ENCODE measurements around the gene C1GALT1C1L.
"Not testable (repeated sequence)": the region's sequence is repeated elsewhere in the genome, so short reads cannot be mapped to it uniquely, and the experiment has no call there.

The C1GALT1C1L gene

DNA sequence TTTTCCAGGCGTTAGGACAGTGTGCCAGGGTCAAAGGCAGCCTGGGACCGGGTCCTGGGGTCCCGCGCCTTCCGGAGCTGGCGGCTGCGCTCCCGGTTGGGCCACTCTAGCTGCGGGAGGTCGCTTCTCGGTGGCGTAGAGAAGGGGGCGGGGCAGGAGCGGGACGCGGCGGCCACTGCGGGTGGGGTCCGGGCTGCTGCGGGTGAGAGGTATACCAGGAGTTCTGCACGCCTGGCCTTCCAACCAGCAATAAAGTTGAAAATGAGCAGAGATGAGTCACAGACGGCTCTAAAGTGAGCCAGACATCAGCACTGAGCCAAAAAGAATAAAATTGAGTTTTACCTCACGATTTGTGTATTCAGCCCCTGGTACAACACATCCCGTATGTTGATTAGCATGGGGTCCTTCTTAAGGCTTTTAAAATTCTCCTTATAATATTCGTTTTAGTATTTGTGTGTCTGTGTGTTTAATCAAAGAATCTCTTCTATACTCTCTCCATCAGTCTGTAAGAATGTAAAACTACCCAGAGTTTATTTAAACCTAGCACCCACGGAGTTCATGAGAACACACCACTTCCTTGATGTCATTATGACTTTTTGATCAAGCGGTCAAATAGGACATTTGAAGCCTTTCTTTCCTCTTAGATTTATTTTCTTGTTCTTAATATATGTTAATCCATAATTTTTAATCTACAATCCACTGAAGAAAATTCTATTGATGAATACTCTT is at the start of gene C1GALT1C1L:
Gene C1GALT1C1L (minus strand): TSS at position 108 of the 729 bp plus-strand sequence. CDS start 107 bp downstream, at position 1.
- in situ Hi-C loops (cut with MboI; ENCODE audit: low sequenced_read_pairs): no loop called here

DNA sequence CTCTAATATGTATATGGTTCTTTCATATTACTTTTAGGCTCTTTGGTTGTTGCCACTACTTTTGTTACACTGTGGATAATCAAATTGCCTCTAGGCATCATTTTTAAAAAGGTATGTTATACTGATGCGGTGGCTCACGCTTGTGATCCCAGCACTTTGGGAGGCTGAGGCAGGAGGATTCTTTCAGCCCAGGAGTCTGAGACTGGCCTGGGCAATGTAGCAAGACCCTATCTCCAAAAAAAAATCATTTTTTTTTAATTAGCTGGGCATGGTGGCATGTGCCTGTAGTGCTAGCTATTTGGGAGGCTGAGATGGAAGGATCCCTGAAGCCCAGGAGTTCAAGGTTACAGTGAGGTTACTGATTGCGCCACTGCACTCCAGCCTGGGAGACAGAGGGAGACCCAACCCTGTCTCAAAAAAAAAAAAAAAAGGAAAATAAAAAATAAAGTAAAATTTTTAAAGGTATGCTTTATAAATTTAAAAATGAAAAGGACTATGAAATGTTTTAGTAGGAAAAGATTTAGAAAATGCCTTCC is 49.5 kb upstream of the C1GALT1C1L start:
- in situ Hi-C loops (cut with MboI; ENCODE audit: low sequenced_read_pairs): no loop called here

GRCh38 chr2:43724728-43725526 is 48.7 kb upstream of the C1GALT1C1L start:
- in situ Hi-C loops (cut with MboI; ENCODE audit: low sequenced_read_pairs): no loop called here

GRCh38 chr2:43718530-43719124 is 42.4 kb upstream of the C1GALT1C1L start:
- in situ Hi-C loops (cut with MboI; ENCODE audit: low sequenced_read_pairs): no loop called here

DNA sequence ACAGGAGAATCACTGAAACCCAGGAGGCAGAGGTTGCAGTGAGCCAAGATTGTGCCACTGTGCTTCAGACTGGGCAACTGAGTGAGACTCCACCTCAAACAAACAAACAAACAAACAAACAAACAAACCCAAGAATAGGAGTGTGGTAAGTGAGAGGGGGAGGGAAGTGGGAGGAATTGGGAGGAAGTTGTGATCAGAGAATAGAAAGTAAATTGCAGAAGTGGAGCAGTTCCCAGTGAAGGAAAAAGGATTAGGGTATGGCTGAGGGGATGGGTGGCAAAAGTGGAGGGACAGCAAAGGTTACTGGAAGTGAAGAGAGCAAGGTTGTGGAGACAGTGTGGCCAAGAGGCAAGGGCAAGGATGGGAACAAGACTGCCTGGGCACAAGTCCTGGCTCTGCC is 41.1 kb upstream of the C1GALT1C1L start:
- in situ Hi-C loops (cut with MboI; ENCODE audit: low sequenced_read_pairs): no loop called here

- in situ Hi-C loops (cut with MboI; ENCODE audit: low sequenced_read_pairs): no loop called here
These were observed 39.3 kb upstream of the C1GALT1C1L start for GRCh38 chr2:43715300-43716098.

DNA sequence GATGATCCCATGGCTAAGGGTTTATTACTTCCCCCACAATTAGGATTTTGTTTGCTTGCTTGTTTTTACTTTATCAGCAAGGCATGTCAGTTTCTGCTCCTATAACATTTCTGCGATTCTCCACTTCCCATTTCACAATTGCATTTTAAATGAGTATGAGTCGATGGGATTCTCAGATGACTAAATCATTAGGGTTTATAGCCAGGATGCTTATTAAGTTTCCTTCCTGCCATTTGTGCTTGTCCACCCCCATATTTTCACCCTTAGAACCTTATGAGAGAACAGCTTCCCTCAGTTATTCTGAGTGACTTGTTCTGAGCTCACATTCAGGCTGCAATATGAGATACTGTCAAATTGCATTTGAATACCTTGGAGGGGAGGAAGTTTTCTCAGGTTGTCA is 37.9 kb upstream of the C1GALT1C1L start:
- in situ Hi-C loops (cut with MboI; ENCODE audit: low sequenced_read_pairs): no loop called here

GRCh38 chr2:43710866-43711265 is 34.6 kb upstream of the C1GALT1C1L start:
- in situ Hi-C loops (cut with MboI; ENCODE audit: low sequenced_read_pairs): no loop called here

GRCh38 chr2:43708891-43709290 is 32.7 kb upstream of the C1GALT1C1L start:
- in situ Hi-C loops (cut with MboI; ENCODE audit: low sequenced_read_pairs): no loop called here

DNA sequence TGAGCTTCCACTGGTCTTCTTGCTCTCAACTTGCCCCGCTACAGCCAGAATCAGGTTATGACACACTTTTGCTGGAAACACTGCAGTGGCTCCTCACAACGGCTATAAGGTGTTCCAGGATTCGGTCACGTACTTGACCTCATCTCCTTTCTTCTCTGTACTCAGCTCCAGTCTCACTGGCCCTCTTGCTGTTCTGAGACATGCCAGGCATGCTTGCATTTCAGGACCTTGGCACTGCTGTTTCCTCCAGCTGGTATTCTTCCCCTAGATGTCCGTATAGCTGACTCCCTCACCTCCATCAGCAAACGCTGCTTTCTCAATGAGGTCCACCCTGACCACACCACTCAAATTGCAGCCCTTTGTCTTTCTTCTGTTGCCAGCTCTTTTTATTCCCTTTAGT is 31.9 kb upstream of the C1GALT1C1L start:
- in situ Hi-C loops (cut with MboI; ENCODE audit: low sequenced_read_pairs): no loop called here

- in situ Hi-C loops (cut with MboI; ENCODE audit: low sequenced_read_pairs): no loop called here
These were observed 31.2 kb upstream of the C1GALT1C1L start for GRCh38 chr2:43707255-43708015.

DNA sequence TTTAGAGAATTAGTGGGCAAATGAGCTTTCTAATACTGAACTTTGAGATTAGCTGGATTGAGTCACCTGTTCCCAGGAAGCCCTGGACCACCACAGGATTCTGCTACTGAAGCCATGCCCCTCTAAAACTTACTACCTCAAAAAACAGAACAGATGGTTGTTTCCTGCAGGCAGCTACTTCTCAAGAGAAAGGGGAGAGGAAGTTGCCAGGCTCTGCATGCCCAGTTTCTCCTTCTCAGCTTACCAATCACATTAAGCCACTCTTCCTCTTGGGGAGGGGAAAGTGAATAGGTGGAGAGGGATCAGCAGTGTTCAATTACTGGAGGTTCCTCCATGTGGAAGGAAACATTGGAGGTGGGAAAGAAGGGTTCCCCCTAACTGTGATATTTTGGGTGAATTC is 24.9 kb upstream of the C1GALT1C1L start:
- in situ Hi-C loops (cut with MboI; ENCODE audit: low sequenced_read_pairs): no loop called here

GRCh38 chr2:43699761-43700160 is 23.5 kb upstream of the C1GALT1C1L start:
- in situ Hi-C loops (cut with MboI; ENCODE audit: low sequenced_read_pairs): no loop called here

DNA sequence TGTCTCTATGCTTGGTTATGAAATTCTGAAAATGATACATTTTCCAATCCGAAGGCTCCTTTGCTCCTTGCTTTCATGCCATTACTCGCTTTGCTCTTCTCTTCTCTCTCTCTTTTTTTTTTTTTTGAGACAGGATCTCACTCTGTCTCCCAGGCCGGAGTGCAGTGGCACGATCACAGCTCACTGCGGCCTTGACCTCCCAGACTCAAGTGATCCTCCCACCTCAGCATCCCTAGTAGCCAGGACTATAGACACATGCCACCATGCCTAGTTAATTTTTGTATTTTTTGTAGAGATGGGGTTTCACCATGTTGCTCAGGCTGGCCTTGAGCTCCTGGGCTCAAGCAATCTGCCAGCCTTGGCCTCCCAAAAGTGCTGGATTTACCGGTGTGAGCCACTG is 21.9 kb upstream of the C1GALT1C1L start:
- in situ Hi-C loops (cut with MboI; ENCODE audit: low sequenced_read_pairs): not testable (repeated sequence)

- in situ Hi-C loops (cut with MboI; ENCODE audit: low sequenced_read_pairs): no loop called here
These were observed 16.3 kb upstream of the C1GALT1C1L start for GRCh38 chr2:43692428-43692994.

DNA sequence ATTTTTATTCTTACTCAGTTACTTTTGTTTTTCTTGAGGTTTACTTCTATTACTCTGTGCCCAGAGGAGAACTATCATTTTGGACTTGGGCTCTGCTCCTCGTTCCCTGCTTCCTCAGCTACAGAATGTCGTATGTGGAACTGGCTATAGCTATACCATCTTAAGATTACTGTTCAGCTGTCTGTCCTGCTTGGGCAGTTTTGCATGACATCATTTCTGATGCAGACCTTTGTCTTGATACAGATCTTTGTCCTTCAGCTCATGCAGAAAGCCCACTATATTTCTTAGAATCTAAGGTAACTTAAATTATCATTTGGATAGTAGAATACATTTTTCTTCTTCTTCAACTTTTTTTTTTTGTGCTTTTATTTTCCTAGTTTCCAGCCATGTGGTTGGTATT is 13.8 kb upstream of the C1GALT1C1L start:
- in situ Hi-C loops (cut with MboI; ENCODE audit: low sequenced_read_pairs): no loop called here

- in situ Hi-C loops (cut with MboI; ENCODE audit: low sequenced_read_pairs): no loop called here
These were observed 9.1 kb upstream of the C1GALT1C1L start for GRCh38 chr2:43685357-43685756.

GRCh38 chr2:43677783-43678182 is 1.6 kb upstream of the C1GALT1C1L start:
- in situ Hi-C loops (cut with MboI; ENCODE audit: low sequenced_read_pairs): not testable (repeated sequence)

DNA sequence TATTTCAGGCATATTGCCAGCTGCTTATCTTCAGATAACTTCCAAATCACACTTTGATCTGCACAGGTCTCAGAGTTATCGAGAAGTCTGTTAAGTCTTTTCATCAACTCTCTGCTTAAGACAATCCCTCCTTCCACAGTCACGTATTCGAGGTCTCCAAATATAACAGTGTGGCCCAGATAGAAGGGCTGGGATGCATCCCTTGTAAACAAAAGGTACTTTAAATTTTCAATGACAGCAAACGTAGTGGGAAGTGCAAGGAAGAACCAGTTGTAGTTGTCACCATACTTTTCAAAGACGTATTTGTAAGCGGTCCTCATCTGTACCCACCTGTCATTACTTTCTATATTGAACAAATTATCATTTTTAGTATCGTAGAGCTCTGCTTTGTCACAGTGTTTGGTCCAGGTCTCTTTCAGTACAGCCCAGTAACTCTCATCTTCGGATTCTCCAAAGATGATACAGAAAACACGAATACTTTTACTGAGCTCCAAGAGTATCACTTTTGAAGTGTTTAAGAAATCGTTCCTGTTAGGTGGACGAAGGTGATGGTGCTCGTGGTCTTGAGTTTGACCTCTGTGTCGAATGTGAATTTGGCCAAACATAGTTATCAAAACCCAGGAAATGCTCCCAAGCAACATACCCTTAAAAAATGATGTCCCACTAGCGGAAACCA is 445 bp downstream of the C1GALT1C1L start:
- in situ Hi-C loops (cut with MboI; ENCODE audit: low sequenced_read_pairs): no loop called here

All from hTERT RPE-1 (cell line).